HepG2 (cell line): ENCODE results near the gene RNU7-1. TPM values are rescaled to one million over a fixed set of nuclear protein-coding genes. Genes with fewer than 3 reads are reported as not detected.
A peak's percentile ranks its signal among the peaks of the same experiment; 100 is the strongest.

Experiments used
- ARID4A ChIP-seq: sonication (generic); formaldehyde crosslinking; IDR thresholded peaks from 2 replicates; pipeline ENCODE4 v1.5.0; 2020; ENCODE audit warnings: mild to moderate bottlenecking, missing genetic modification reagents, borderline replicate concordance
- GLMP ChIP-seq: sonication (generic); formaldehyde crosslinking; IDR thresholded peaks from 2 replicates; pipeline ENCODE4 v1.9.0; 2021; ENCODE audit warnings: missing genetic modification reagents, mild to moderate bottlenecking, borderline replicate concordance
- GMEB1 ChIP-seq: sonication (generic); formaldehyde crosslinking; IDR thresholded peaks from 2 replicates; pipeline ENCODE4 v1.5.1; 2020; ENCODE audit warnings: missing genetic modification reagents, mild to moderate bottlenecking, borderline replicate concordance
- MAX ChIP-seq: IDR thresholded peaks from 2 replicates; pipeline ENCODE4 v1.6.1; 2012; ENCODE audit warnings: inconsistent platforms
- MEIS2 ChIP-seq: sonication (generic); formaldehyde crosslinking; IDR thresholded peaks from 2 replicates; pipeline ENCODE4 v1.9.0; 2021; ENCODE audit warnings: mild to moderate bottlenecking, missing genetic modification reagents
- NFKB2 ChIP-seq: sonication (generic); formaldehyde crosslinking; IDR thresholded peaks from 2 replicates; pipeline ENCODE4 v1.4.0; 2020; ENCODE audit warnings: missing genetic modification reagents, borderline replicate concordance
- TOPORS ChIP-seq: sonication (generic); formaldehyde crosslinking; IDR thresholded peaks from 2 replicates; pipeline ENCODE4 v1.8.0; 2023; ENCODE audit warnings: mild to moderate bottlenecking, missing genetic modification reagents
- ZBTB1 ChIP-seq: sonication (generic); formaldehyde crosslinking; IDR thresholded peaks from 2 replicates; pipeline ENCODE4 v1.4.0; 2020; ENCODE audit warnings: missing genetic modification reagents, borderline replicate concordance
- ZBTB33 ChIP-seq: sonication (generic); formaldehyde crosslinking; IDR thresholded peaks from 2 replicates; pipeline ENCODE4 v1.4.0; 2020; ENCODE audit warnings: missing genetic modification reagents
- ZNF281 ChIP-seq: sonication (generic); formaldehyde crosslinking; IDR thresholded peaks from 2 replicates; pipeline ENCODE4 v1.4.0; 2020; ENCODE audit warnings: missing genetic modification reagents, borderline replicate concordance
- ZNF564 ChIP-seq: sonication (generic); formaldehyde crosslinking; IDR thresholded peaks from 2 replicates; pipeline ENCODE4 v1.8.1; 2023; ENCODE audit warnings: mild to moderate bottlenecking, missing genetic modification reagents
- ZNF589 ChIP-seq: sonication (generic); formaldehyde crosslinking; conservative IDR thresholded peaks from 2 replicates; pipeline ENCODE4 v1.8.0; 2022; ENCODE audit warnings: mild to moderate bottlenecking, moderate library complexity, missing genetic modification reagents
- ZNF703 ChIP-seq: sonication (generic); formaldehyde crosslinking; IDR thresholded peaks from 2 replicates; pipeline ENCODE4 v1.5.1; 2020; ENCODE audit warnings: missing genetic modification reagents, mild to moderate bottlenecking, moderate library complexity, borderline replicate concordance
- ZNF749 ChIP-seq: sonication (generic); formaldehyde crosslinking; IDR thresholded peaks from 2 replicates; pipeline ENCODE4 v1.8.0; 2022; ENCODE audit warnings: mild to moderate bottlenecking, missing genetic modification reagents, moderate library complexity, borderline replicate concordance
- ZNF772 ChIP-seq: sonication (generic); formaldehyde crosslinking; IDR thresholded peaks from 2 replicates; pipeline ENCODE4 v1.5.0; 2020; ENCODE audit warnings: mild to moderate bottlenecking, missing genetic modification reagents
- polyA plus RNA-seq, 8 experiments: library from polyadenylated mRNA; depleted of rRNA in 3 of 8; stranded (reverse) in 7 of 8; unstranded in 1 of 8; fragments of >200 nt; fragmentation: Illumina TruSeq in 4 of 8; extraction: Trizol in 4 of 8; gene quantifications; 2 replicates each; pipeline versions ENCODE4 v1.2.1 to v1.2.3, GENCODE V29; 2011 to 2016; ENCODE audit warnings: low read depth in 4 of 8, missing spikeins in 1 of 8, mixed read lengths in 1 of 8; ENCODE audit not compliant: insufficient read depth in 1 of 8
- total RNA-seq, 5 experiments: library from RNA; depleted of rRNA; stranded (reverse); fragments of >200 nt; fragmentation: Illumina TruSeq; extraction: Trizol; gene quantifications; 2 replicates each; pipeline ENCODE4 v1.2.3, GENCODE V29; 2016; ENCODE audit warnings: low read depth in 1 of 5

The RNU7-1 gene
- total and polyA plus RNA-seq, 2 of the 13 experiments (the other 11 are each of a cell fraction or from before 2014, with no cell fraction given): not detected

- TF ChIP-seq ARID4A: peak; percentile 48; the same call in 1 of the 2 replicates
- TF ChIP-seq TOPORS (CRISPR knock-in tag): no peak
- 0 out of 2 replicates have a peak, but pooled peaks have one; percentile 11 for TF ChIP-seq ZNF589 (CRISPR knock-in tag)
- TF ChIP-seq ZNF703: 0 out of 2 replicates have a peak, but pooled peaks have one; percentile 45
- peak; percentile 42; the same call in 1 of the 2 replicates for TF ChIP-seq NFKB2
- 0 out of 2 replicates have a peak, but pooled peaks have one; percentile 55 for TF ChIP-seq ZNF564
- TF ChIP-seq GMEB1 (CRISPR knock-in tag): peak; percentile 20; the same call in 1 of the 2 replicates
- TF ChIP-seq ZBTB33 (CRISPR knock-in tag): no peak
- 0 out of 2 replicates have a peak, but pooled peaks have one; percentile 53 for TF ChIP-seq MAX
- no peak for TF ChIP-seq ZBTB1 (CRISPR knock-in tag)
- TF ChIP-seq ZNF281 (CRISPR knock-in tag): peak; percentile 46; the same call in 1 of the 2 replicates
- TF ChIP-seq GLMP: no peak
- TF ChIP-seq ZNF749: 0 out of 2 replicates have a peak, but pooled peaks have one; percentile 32
- peak; percentile 64; the same call in 1 of the 2 replicates for TF ChIP-seq ZNF772 (CRISPR knock-in tag)
- TF ChIP-seq MEIS2: peak; percentile 15; the same call in 1 of the 2 replicates
These were observed 29.2 kb upstream of the RNU7-1 start, which contains the start of gene ENO2 (continued) for GRCh38 chr12:6914246-6914946.
